Urothelium cell line (cell line): ENCODE results near the gene C4B.

Experiments used
- DNase-seq: peaks from one replicate; pipeline ENCODE4 v3.0.0; 2011; ENCODE audit warnings: low spot score, mixed read lengths
- FAIRE-seq: peaks from 2 replicates; lab custom pipeline; 2011; peaks lifted over from hg19 to GRCh38; lab: Jason Lieb, UNC

C4B gene

GRCh38 chr6:32076321-32076809, 61.8 kb downstream of the C4B start:
- peak; percentile 69 for DNase-seq
- no peak for FAIRE-seq

GRCh38 chr6:32079566-32080290, 65.1 kb downstream of the C4B start:
- no peak for FAIRE-seq
- DNase-seq, result no peak

GRCh38 chr6:32081168-32081990, 66.8 kb downstream of the C4B start:
- FAIRE-seq, result no peak
- DNase-seq, result peak; percentile 96

GRCh38 chr6:32082478-32082877, 67.9 kb downstream of the C4B start:
- DNase-seq (no peak), FAIRE-seq (no peak)

GRCh38 chr6:32082935-32083334, 68.3 kb downstream of the C4B start:
- peak; percentile 63 for DNase-seq
- no peak for FAIRE-seq

- FAIRE-seq (no peak), DNase-seq (no peak)
Observed at GRCh38 chr6:32083812-32084768, 69.5 kb downstream of the C4B start.

- DNase-seq, result no peak
Observed at GRCh38 chr6:32084780-32085179, 70.2 kb downstream of the C4B start.

More at GRCh38 chr6:32084780-32085179, 70.2 kb downstream of the C4B start:
- FAIRE-seq, result no peak
